Vagina (tissue), 2 donors: ENCODE results near the gene COL18A1.

Experiments used
- CTCF ChIP-seq, 3 experiments: fragments of 450-650 bp in 2 of 3; fragments of 200-600 bp in 1 of 3; sonication (generic) in 1 of 3; IDR thresholded peaks; one replicate each; pipeline ENCODE4 v1.5.1; 2017 to 2019; ENCODE audit warnings: antibody characterized with exemption in 3 of 3, mild to moderate bottlenecking in 2 of 3, moderate library complexity in 2 of 3
- POLR2A ChIP-seq, 2 donors: fragments of 450-650 bp; IDR thresholded peaks; one replicate each; pipeline ENCODE4 v1.6.1; 2017; ENCODE audit warnings: antibody characterized with exemption in 2 of 2, mild to moderate bottlenecking in 2 of 2, moderate library complexity in 2 of 2

GRCh38 chr21:45506241-45506817, 101.4 kb downstream of the COL18A1 start:
- no peak for TF ChIP-seq CTCF (IDR thresholded peaks at IDR 0.05)
- no peak for TF ChIP-seq POLR2A (IDR thresholded peaks at IDR 0.05)
